Measurements from ENCODE around the gene CTSO.
"Not testable (repeated sequence)": the region's sequence is repeated elsewhere in the genome, so short reads cannot be mapped to it uniquely, and the experiment has no call there.

The CTSO gene

DNA sequence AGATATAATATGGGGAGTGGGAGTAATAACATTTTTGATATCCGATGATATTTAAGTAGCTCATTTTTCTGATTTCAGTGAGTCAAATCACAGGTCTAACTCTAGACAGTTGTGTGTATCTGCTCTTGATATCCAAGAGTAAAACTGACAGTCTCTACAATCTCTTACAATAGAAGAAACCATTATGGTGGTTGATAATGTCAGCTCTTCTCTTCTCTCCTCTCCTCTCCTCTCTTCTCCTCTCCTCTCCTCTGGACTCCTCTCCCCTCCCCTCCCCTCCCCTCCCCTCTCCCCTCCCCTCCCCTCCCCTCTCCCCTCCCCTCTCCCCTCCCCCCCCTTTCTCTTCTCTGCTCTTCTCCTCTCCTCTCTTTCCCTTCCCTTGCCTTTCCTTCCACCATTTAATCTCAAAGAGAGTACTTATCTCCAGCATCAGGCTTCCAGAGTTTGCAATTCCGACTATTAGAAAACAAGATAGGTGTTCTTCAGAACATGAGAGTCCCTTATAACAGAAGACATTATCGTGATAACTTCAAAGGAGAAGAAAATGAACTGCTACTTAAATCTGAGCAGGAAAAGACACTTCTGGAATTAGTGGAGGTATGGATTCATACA is 43.9 kb downstream of the CTSO start:
- no peak for DNase-seq (ENCODE audit: extremely low spot score, insufficient read length, low read depth)
- no peak for FAIRE-seq

GRCh38 chr4:155908187-155909139 is 45.2 kb downstream of the CTSO start:
- DNase-seq (ENCODE audit: extremely low spot score, insufficient read length, low read depth) (no peak), FAIRE-seq (no peak)

GRCh38 chr4:155907556-155907955 is 46.1 kb downstream of the CTSO start:
- FAIRE-seq, result no peak
- DNase-seq (ENCODE audit: extremely low spot score, insufficient read length, low read depth), result no peak

DNA sequence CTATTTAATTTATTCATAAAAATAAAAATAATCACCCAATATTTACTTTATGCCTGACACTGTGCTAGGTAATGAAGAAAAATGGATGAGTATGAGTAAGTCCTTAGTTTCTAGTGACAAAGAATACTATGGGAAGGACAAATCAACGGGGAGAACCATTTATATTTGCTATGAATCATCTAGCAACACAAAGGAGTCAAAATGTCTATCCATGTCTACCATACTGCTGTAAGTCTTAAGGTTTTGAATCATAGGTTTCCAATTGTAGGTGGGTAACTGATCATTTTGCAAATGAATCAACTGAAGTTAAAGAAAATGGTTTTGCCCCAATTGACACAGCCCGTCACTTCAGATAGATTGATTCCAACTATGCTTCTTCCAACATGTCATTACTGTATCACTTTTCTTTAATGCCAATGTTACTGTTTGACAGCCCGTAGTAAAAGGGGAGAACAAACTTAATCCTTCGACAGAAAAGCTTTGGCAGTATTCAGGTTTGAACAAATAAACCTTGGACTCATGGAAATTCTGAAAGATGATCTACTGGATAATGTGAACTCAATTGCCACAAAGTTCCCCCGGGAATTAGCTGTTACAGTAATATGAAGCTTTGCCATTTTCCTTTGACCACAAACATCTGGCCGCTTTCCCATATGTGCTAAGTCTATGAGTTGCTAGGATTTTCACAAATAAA is 47.0 kb downstream of the CTSO start:
- DNase-seq (ENCODE audit: extremely low spot score, insufficient read length, low read depth) (no peak), FAIRE-seq (no peak)

DNA sequence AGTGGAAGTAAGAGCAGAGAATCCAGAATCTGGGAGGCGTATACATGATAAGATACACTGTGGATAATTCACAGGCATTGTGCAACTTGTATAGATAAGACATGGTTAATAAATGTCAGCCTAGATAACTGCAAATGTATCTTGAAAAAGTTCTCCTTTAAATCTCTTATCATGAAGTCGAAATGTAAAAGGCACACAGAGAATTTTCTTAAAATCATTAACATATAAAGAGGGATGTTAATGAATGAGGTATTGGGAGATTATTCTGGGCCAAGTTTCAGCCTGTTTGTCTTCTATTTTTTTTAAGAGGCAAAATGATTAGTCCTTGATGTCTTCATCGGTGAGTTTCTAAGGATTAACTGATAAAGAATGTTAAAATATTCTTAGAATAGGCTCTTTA is 49.3 kb downstream of the CTSO start:
- FAIRE-seq, result no peak

GRCh38 chr4:155903453-155903852 is 50.2 kb downstream of the CTSO start, which contains the start of gene TDO2:
Gene TDO2, plus strand, starts transcription at chr4:155903696. Its CDS starts 63 bp downstream, at chr4:155903759.
- FAIRE-seq (no peak), DNase-seq (ENCODE audit: extremely low spot score, insufficient read length, low read depth) (no peak)

More for the DNA sequence above, 49.3 kb downstream of the CTSO start:
- no peak for DNase-seq (ENCODE audit: extremely low spot score, insufficient read length, low read depth)

GRCh38 chr4:155901013-155901412 is 52.7 kb downstream of the CTSO start:
- FAIRE-seq, result no peak
- DNase-seq (ENCODE audit: extremely low spot score, insufficient read length, low read depth), result no peak

GRCh38 chr4:155900381-155900780 is 53.3 kb downstream of the CTSO start:
- no peak for DNase-seq (ENCODE audit: extremely low spot score, insufficient read length, low read depth)
- no peak for FAIRE-seq

DNA sequence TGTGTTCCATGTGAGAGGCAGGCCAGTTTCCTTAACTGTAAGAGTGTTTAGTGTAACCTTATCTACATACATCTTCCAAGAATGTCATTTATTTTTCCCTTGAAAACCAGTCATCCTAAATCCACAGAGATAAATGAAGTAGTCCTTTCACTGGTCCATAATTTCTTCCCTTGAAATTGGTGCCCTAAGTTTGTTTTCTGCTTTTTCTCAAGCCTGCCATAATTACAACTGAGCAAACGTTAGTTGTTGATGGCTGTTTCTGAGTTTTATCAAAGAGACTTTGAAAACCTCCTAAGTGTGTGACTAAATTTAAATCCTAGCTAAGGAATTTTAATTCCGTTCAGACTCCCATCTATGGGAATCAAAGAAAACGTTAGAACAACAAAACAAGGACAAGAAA is 53.8 kb downstream of the CTSO start:
- FAIRE-seq (no peak), DNase-seq (ENCODE audit: extremely low spot score, insufficient read length, low read depth) (no peak)

DNA sequence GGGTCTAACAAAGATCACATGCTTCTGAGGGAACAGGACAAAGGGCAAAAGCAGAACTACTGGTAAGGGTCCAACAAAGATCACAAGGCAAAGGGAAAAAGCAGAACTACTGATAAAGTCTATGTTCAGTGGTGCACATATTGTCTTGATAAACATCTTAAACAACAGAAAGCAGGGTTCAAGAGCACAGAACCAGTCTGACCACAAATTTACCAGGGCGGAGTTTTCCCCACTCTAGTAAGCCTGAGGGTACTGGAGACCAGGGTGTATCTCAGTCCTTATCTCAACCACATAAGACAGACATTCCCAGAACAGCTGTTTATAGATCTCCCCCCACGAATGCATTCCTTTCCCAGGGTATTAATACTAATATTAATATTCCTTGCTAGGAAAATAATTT is 55.3 kb downstream of the CTSO start:
- not testable (repeated sequence) for FAIRE-seq; DNase-seq (ENCODE audit: extremely low spot score, insufficient read length, low read depth)

DNA sequence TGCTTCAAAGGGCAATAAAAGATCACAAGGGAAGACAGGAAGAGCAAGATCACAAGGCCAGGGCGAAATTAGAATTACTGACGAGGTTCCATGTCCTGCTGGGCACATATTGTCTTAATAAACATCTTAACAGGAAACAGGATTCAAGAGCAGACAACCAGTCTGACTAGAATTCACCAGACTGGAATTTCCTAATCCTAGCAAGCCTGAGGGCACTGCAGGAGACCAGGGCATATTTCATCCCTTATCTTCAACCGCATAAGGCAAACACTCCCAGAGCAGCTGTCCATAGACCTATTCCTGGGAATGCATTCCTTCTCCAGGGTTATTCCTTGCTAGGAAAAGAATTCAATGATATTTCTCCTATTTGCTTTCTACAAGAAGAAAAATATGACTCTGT is 62.6 kb downstream of the CTSO start:
- no peak for DNase-seq (ENCODE audit: extremely low spot score, insufficient read length, low read depth)
- no peak for FAIRE-seq

GRCh38 chr4:155889946-155890345 is 63.7 kb downstream of the CTSO start:
- DNase-seq (ENCODE audit: extremely low spot score, insufficient read length, low read depth), result no peak
- no peak for FAIRE-seq

GRCh38 chr4:155889031-155889793 is 64.5 kb downstream of the CTSO start:
- peak; percentile 78 for FAIRE-seq
- DNase-seq (ENCODE audit: extremely low spot score, insufficient read length, low read depth), result peak; percentile 9

DNA sequence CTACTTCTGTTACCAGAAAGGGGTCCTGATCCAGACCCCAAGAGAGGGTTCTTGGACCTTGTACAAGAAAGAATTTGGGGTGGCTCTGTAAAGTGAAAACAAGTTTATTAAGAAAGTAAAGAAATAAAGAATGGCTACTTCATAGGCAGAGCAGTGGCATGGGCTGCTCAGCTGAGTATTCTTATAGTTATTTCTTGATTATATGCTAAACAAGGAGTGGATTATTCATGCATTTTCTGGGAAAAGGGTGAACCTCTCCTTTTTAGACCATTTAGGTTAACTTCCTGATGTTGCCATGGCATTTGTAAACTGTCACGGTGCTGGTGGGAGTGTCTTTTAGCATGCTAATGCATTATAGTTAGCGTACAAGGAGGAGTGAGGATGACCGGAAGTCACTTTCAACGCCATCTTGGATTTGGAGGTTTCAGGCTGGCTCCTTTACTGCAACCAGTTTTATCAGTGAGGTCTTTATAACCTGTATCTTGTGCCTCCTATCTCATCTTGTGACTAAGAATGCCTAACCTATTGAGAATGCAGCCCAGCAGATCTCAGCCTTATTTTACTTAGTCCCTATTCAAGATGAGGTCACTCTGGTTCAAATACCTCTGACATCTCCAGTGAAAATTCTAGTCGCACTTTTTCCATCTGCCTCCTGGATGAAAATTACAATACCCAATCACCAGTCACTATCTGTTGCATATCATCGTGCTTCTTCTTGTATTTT is 65.7 kb downstream of the CTSO start:
- no peak for FAIRE-seq
- no peak for DNase-seq (ENCODE audit: extremely low spot score, insufficient read length, low read depth)

- FAIRE-seq, result no peak
- DNase-seq (ENCODE audit: extremely low spot score, insufficient read length, low read depth), result no peak
Measured at GRCh38 chr4:155887045-155887444, 66.6 kb downstream of the CTSO start.

DNA sequence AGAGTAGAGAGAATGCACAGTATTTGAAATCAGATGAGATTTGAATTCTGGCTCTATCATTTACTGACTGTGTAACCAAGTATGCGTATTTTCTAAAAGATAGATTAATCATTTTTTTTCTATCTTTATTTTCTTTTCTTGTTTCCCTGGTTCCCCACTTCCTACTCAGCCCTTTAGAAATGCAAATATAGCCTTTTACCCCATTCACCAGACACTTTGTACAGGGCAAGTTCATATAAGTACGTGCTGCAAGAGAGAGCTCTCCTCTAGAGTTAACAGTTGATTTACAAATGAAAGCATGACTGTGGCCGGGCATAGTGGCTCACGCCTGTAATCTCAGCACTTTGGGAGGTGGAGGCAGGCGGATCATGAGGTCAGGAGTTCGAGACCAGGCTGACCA is 68.0 kb downstream of the CTSO start:
- FAIRE-seq (no peak), DNase-seq (ENCODE audit: extremely low spot score, insufficient read length, low read depth) (no peak)

DNA sequence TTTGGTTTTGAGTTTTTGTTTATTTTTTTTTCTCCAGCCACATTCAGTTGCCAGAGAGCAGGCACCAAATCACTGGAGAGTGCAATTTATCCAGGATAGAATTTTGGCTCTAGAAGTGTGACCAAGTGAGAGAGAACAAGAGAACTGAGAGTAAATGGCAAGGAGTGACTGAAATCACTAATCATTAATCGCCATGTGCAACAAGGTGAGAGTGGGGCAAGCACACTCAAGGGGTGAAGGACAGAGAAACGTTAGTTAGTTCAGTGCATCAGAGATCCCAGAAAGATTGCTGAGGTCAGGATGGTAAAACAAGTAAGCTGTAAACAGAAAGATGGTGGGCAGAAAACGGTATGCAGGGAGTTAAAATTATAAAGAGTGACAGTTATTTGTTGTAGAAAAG is 69.8 kb downstream of the CTSO start:
- DNase-seq (ENCODE audit: extremely low spot score, insufficient read length, low read depth) (no peak), FAIRE-seq (no peak)

- DNase-seq (ENCODE audit: extremely low spot score, insufficient read length, low read depth), result no peak
- peak; percentile 15 for FAIRE-seq
Measured at GRCh38 chr4:155881555-155881954, 72.1 kb downstream of the CTSO start.

DNA sequence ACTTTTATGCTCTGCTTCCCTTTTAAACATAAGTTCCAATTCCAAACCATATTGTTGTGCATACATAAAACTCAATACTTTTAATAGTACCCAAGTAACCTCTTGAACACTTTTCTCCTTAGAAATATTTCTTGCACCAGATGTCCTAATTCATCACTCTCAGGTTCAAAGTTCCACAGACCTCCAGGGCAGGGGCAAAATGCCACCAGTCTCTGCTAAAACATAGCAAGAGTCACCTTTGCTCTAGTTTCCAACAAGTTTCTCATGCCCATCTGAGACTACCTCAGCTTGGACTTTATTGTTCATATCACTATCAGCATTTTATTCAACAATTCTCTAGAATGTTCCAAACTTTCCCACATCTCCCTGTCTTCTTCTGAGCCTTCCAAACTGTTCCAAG is 73.9 kb downstream of the CTSO start:
- DNase-seq (ENCODE audit: extremely low spot score, insufficient read length, low read depth) (no peak), FAIRE-seq (no peak)

All from GM18507 (cell line).